T-helper 1 cell treated with Interleukin-12 subunit alpha and Interleukin-12 subunit beta and Interleukin-4 antibody, amounts not matched to agents 30 ng/mL and 1 ng/mL, for 36 hours (primary cell): ENCODE data around the gene EMILIN3. TPM values are rescaled to one million over a fixed set of nuclear protein-coding genes. Genes with fewer than 3 reads are reported as not detected.

ENCODE experiments used
- intact Hi-C: fragments of 100-400 bp; cut with micrococcal nuclease; formaldehyde crosslinking; loops from one replicate; pipeline ENCODE4 v1.15.1; 2024
- total RNA-seq: library from RNA; stranded (reverse); gene quantifications from 2 replicates; pipeline ENCODE4 v1.2.3, GENCODE V29; 2022

EMILIN3 gene
- 0.07 and 0.10 TPM in 2 replicates for total RNA-seq

GRCh38 chr20:41366546-41367392, at the start of gene EMILIN3:
TSS of gene EMILIN3 (minus strand) at chr20:41366818. CDS start at chr20:41366634, 184 bp downstream.
- intact Hi-C loops = no loop called here

- intact Hi-C loops = no loop called here
Observed at GRCh38 chr20:41415191-41415590, 48.6 kb upstream of the EMILIN3 start.

GRCh38 chr20:41413169-41413568, 46.6 kb upstream of the EMILIN3 start:
- intact Hi-C loops = loop anchor here (5.0 kb wide), 1 partner anchor 71 kb away; the partner anchor contains the start of gene LPIN3

GRCh38 chr20:41412324-41413120, 45.9 kb upstream of the EMILIN3 start:
- intact Hi-C loops = loop anchor here (5.0 kb wide), 1 partner anchor 70 kb away; the partner anchor contains the start of gene LPIN3

- intact Hi-C loops = loop anchor here (5.0 kb wide), 1 partner anchor 69 kb away; the partner anchor contains the start of gene LPIN3
Observed at GRCh38 chr20:41411391-41411847, 44.8 kb upstream of the EMILIN3 start.

GRCh38 chr20:41408986-41409385, 42.4 kb upstream of the EMILIN3 start:
- intact Hi-C loops = no loop called here

- intact Hi-C loops = no loop called here
Observed at GRCh38 chr20:41408156-41408794, 41.7 kb upstream of the EMILIN3 start.

GRCh38 chr20:41407607-41408006, 41.0 kb upstream of the EMILIN3 start:
- intact Hi-C loops = no loop called here

GRCh38 chr20:41406896-41407444, 40.4 kb upstream of the EMILIN3 start:
- intact Hi-C loops = no loop called here

GRCh38 chr20:41406353-41406752, 39.7 kb upstream of the EMILIN3 start:
- intact Hi-C loops = no loop called here

GRCh38 chr20:41405436-41405835, 38.8 kb upstream of the EMILIN3 start:
- intact Hi-C loops = no loop called here

GRCh38 chr20:41403604-41404003, 37.0 kb upstream of the EMILIN3 start:
- intact Hi-C loops = no loop called here

GRCh38 chr20:41398408-41398807, 31.8 kb upstream of the EMILIN3 start:
- intact Hi-C loops = no loop called here

- intact Hi-C loops = no loop called here
Observed at GRCh38 chr20:41395667-41396664, 29.3 kb upstream of the EMILIN3 start.

- intact Hi-C loops = no loop called here
Observed at GRCh38 chr20:41394931-41395666, 28.5 kb upstream of the EMILIN3 start.

GRCh38 chr20:41394081-41394480, 27.5 kb upstream of the EMILIN3 start:
- intact Hi-C loops = no loop called here

- intact Hi-C loops = no loop called here
Observed at GRCh38 chr20:41393705-41394066, 27.1 kb upstream of the EMILIN3 start.

GRCh38 chr20:41392871-41393704, 26.5 kb upstream of the EMILIN3 start:
- intact Hi-C loops = no loop called here
